BLaER1 (cell line): Measurements from ENCODE around the gene IRF7.
"Not testable (repeated sequence)": the region's sequence is repeated elsewhere in the genome, so short reads cannot be mapped to it uniquely, and the experiment has no call there.

Experiments used
- H3K27ac ChIP-seq: shearing (Covaris generic); formaldehyde crosslinking; 2 replicates; pipeline ENCODE4 v1.8.1; 2022
- H3K27me3 ChIP-seq: shearing (Covaris generic); formaldehyde crosslinking; 2 replicates; pipeline ENCODE4 v1.8.1; 2022
- H3K36me3 ChIP-seq: shearing (Covaris generic); formaldehyde crosslinking; 2 replicates; pipeline ENCODE4 v1.8.1; 2022
- H3K4me1 ChIP-seq: shearing (Covaris generic); formaldehyde crosslinking; 2 replicates; pipeline ENCODE4 v1.8.1; 2022
- H3K4me2 ChIP-seq: shearing (Covaris generic); formaldehyde crosslinking; 2 replicates; pipeline ENCODE4 v1.8.1; 2022
- H3K4me3 ChIP-seq: shearing (Covaris generic); formaldehyde crosslinking; 2 replicates; pipeline ENCODE4 v1.8.1; 2022
- H3K9ac ChIP-seq: shearing (Covaris generic); formaldehyde crosslinking; 2 replicates; pipeline ENCODE4 v1.8.1; 2022
- H3K9me3 ChIP-seq: shearing (Covaris generic); formaldehyde crosslinking; 2 replicates; pipeline ENCODE4 v1.8.1; 2022
- H4K20me1 ChIP-seq: shearing (Covaris generic); formaldehyde crosslinking; 2 replicates; pipeline ENCODE4 v1.8.1; 2022
- Cebpa-rat ChIP-seq: shearing (Covaris generic); IDR thresholded peaks from 2 replicates; pipeline ENCODE4 v1.8.1; 2022

The IRF7 gene

GRCh38 chr11:575996-576768 lies 39.6 kb downstream of the IRF7 start, which contains the start of gene PHRF1:
Gene PHRF1 (plus strand): TSS chr11:576470. CDS start chr11:581513, 5,043 bp downstream.
- peak within 1 kb of the TSS; percentile 100 for H3K27ac ChIP-seq
- H3K9me3 ChIP-seq = no peaks in the 10 kb centered on the region
- H3K4me1 ChIP-seq = peaks cover 53% of the 10 kb centered on the region
- peaks cover 16% of the 10 kb centered on the region for H3K27me3 ChIP-seq
- H3K36me3 ChIP-seq = peaks cover 29% of the 10 kb centered on the region
- H3K4me2 ChIP-seq = peak within 1 kb of the TSS; percentile 100
- peaks cover 54% of the 10 kb centered on the region for H4K20me1 ChIP-seq
- peak within 1 kb of the TSS; percentile 100 for H3K9ac ChIP-seq
- no peak for TF ChIP-seq Cebpa-rat
- H3K4me3 ChIP-seq = peak within 1 kb of the TSS; percentile 86

- Histone ChIP-seq H3K4me1 (peaks cover 58% of the 10 kb centered on the region), H3K27me3 (peaks cover 16% of the 10 kb centered on the region), H3K9ac (peak overlapping the region; percentile 76), H4K20me1 (peaks cover 47% of the 10 kb centered on the region), H3K9me3 (no peaks in the 10 kb centered on the region), H3K27ac (peak overlapping the region; percentile 41; the same call in 1 of the 2 replicates), H3K4me2 (peak overlapping the region; percentile 99), H3K36me3 (peaks cover 22% of the 10 kb centered on the region), H3K4me3 (peak overlapping the region; percentile 73)
- no peak for TF ChIP-seq Cebpa-rat
Measured at GRCh38 chr11:575313-575995, 40.3 kb downstream of the IRF7 start.

- Histone ChIP-seq H3K4me3 (peak overlapping the region; percentile 73), H3K27me3 (peaks cover 16% of the 10 kb centered on the region), H3K4me2 (peak overlapping the region; percentile 99), H4K20me1 (peaks cover 40% of the 10 kb centered on the region), H3K9me3 (no peaks in the 10 kb centered on the region), H3K9ac (peak overlapping the region; percentile 76; the same call in 1 of the 2 replicates), H3K4me1 (peaks cover 58% of the 10 kb centered on the region), H3K27ac (no peak overlapping the region), H3K36me3 (peaks cover 15% of the 10 kb centered on the region)
- no peak for TF ChIP-seq Cebpa-rat
Measured at GRCh38 chr11:574632-575312, 41.0 kb downstream of the IRF7 start.

- H3K9ac ChIP-seq, H3K27ac ChIP-seq, H3K9me3 ChIP-seq, H3K36me3 ChIP-seq: not testable (repeated sequence)
- Histone ChIP-seq H4K20me1 (peaks cover 33% of the 10 kb centered on the region), H3K4me3 (peak overlapping the region; percentile 73; the same call in 1 of the 2 replicates), H3K4me2 (peak overlapping the region; percentile 99), H3K27me3 (peaks cover 16% of the 10 kb centered on the region), H3K4me1 (peaks cover 58% of the 10 kb centered on the region)
Measured at GRCh38 chr11:574031-574570, 41.6 kb downstream of the IRF7 start.

GRCh38 chr11:573146-573759 lies 42.5 kb downstream of the IRF7 start:
- Histone ChIP-seq H3K4me3 (no peak overlapping the region), H3K9ac (no peak overlapping the region), H3K36me3 (peaks cover 4% of the 10 kb centered on the region), H3K27ac (no peak overlapping the region), H3K4me1 (peaks cover 54% of the 10 kb centered on the region), H3K4me2 (no peak overlapping the region), H3K9me3 (no peaks in the 10 kb centered on the region), H3K27me3 (peaks cover 16% of the 10 kb centered on the region), H4K20me1 (peaks cover 25% of the 10 kb centered on the region)
- no peak for TF ChIP-seq Cebpa-rat

- Histone ChIP-seq H4K20me1 (peaks cover 23% of the 10 kb centered on the region), H3K4me1 (peaks cover 54% of the 10 kb centered on the region), H3K27ac (no peak overlapping the region), H3K9ac (no peak overlapping the region), H3K4me3 (no peak overlapping the region), H3K36me3 (no peaks in the 10 kb centered on the region), H3K4me2 (no peak overlapping the region), H3K9me3 (no peaks in the 10 kb centered on the region), H3K27me3 (peaks cover 16% of the 10 kb centered on the region)
- TF ChIP-seq Cebpa-rat = no peak
Measured at GRCh38 chr11:571802-572185, 44.0 kb downstream of the IRF7 start.

- Histone ChIP-seq H3K36me3 (peaks cover 13% of the 10 kb centered on the region; the same call in 1 of the 2 replicates), H3K27ac (peak overlapping the region; percentile 94), H4K20me1 (peaks cover 32% of the 10 kb centered on the region), H3K4me1 (peaks cover 62% of the 10 kb centered on the region), H3K9ac (peak overlapping the region; percentile 95), H3K27me3 (peaks cover 3% of the 10 kb centered on the region), H3K4me3 (peak overlapping the region; percentile 92), H3K4me2 (peak overlapping the region; percentile 100), H3K9me3 (no peaks in the 10 kb centered on the region)
- no peak for TF ChIP-seq Cebpa-rat
Measured at GRCh38 chr11:569158-569885, 46.4 kb downstream of the IRF7 start.

GRCh38 chr11:568306-569157 lies 47.2 kb downstream of the IRF7 start:
- peaks cover 21% of the 10 kb centered on the region for H3K36me3 ChIP-seq
- H3K27ac ChIP-seq = peak overlapping the region; percentile 94
- peaks cover 63% of the 10 kb centered on the region for H3K4me1 ChIP-seq
- H3K9me3 ChIP-seq = no peaks in the 10 kb centered on the region
- peak overlapping the region; percentile 92 for H3K4me3 ChIP-seq
- peak overlapping the region; percentile 95 for H3K9ac ChIP-seq
- no peaks in the 10 kb centered on the region for H3K27me3 ChIP-seq
- H4K20me1 ChIP-seq = peaks cover 39% of the 10 kb centered on the region
- TF ChIP-seq Cebpa-rat = no peak
- peak overlapping the region; percentile 100 for H3K4me2 ChIP-seq
